Measurements from ENCODE around the gene ANKRD24. TPM values are rescaled to one million over a fixed set of nuclear protein-coding genes. Genes with fewer than 3 reads are reported as not detected.

ANKRD24 gene
- total and polyA plus RNA-seq, 2 experiments from 2014 or later, result 3.7 to 18.0 TPM

GRCh38 chr19:4260613-4261191 lies 78.2 kb downstream of the ANKRD24 start:
- H3K4me2 ChIP-seq, result no peak overlapping the region
- no peaks in the 10 kb centered on the region for H3F3A ChIP-seq (replicated peaks; ENCODE audit: low read depth)
- no peak overlapping the region for H3K27ac ChIP-seq (ENCODE audit: low read depth)
- ATAC-seq (no peak), DNase-seq (ENCODE audit: low spot score) (no peak)
- Mint-ChIP-seq H3K4me3 (no peak overlapping the region), H3K27me3 (ENCODE audit: insufficient read depth, low read depth, poor library complexity) (no peaks in the 10 kb centered on the region), H3K36me3 (ENCODE audit: low read depth) (peaks cover 46% of the 10 kb centered on the region), H3K4me1 (no peaks in the 10 kb centered on the region), H3K27ac (no peak overlapping the region), H3K9me3 (peaks cover 8% of the 10 kb centered on the region)
- peaks cover 5% of the 10 kb centered on the region; the same call in 1 of the 2 replicates for H3K36me3 ChIP-seq (ENCODE audit: insufficient read depth)
- TF ChIP-seq ZNF114 (CRISPR knock-in tag; IDR thresholded peaks at IDR 0.05), result no peak
- no peak for TF ChIP-seq CREB1 (CRISPR knock-in tag; IDR thresholded peaks at IDR 0.05; ENCODE audit: low read depth)
- TF ChIP-seq CTCF (conservative IDR thresholded peaks at IDR 0.05; ENCODE audit: low read depth in 2 of 2), result no peak
- TF ChIP-seq STAT1 (IDR thresholded peaks at IDR 0.05; ENCODE audit: unreplicated experiment), result no peak
- TF ChIP-seq ZNF331 (CRISPR knock-in tag; IDR thresholded peaks at IDR 0.05; ENCODE audit: low read depth), result no peak
- no peak for TF ChIP-seq ZNF462 (CRISPR knock-in tag; IDR thresholded peaks at IDR 0.05)
- TF ChIP-seq POLR2AphosphoS5 (IDR thresholded peaks at IDR 0.05; ENCODE audit: low read depth), result no peak
- no peak for TF ChIP-seq NANOG (IDR thresholded peaks at IDR 0.05; ENCODE audit: borderline replicate concordance)
- TF ChIP-seq EZH2 (IDR thresholded peaks at IDR 0.05; ENCODE audit: low read depth, unreplicated experiment), result no peak
- no peak for TF ChIP-seq ETS1 (IDR thresholded peaks at IDR 0.05)
- no peaks in the 10 kb centered on the region for H3K4me1 ChIP-seq (ENCODE audit: insufficient read depth)
- no peaks in the 10 kb centered on the region for H4K20me1 ChIP-seq (replicated peaks; ENCODE audit: insufficient read depth)
- H3K4me3 ChIP-seq, result no peak overlapping the region
- no peak overlapping the region for H2AFZ ChIP-seq
- no peaks in the 10 kb centered on the region for H3K27me3 ChIP-seq (ENCODE audit: insufficient read depth)
- no peaks in the 10 kb centered on the region for H3K9me2 ChIP-seq (ENCODE audit: insufficient read depth)
- H3K79me2 ChIP-seq (replicated peaks; ENCODE audit: insufficient read depth), result no peaks in the 10 kb centered on the region
